ENCODE measurements around the gene NR3C1. TPM values are rescaled to one million over a fixed set of nuclear protein-coding genes. Genes with fewer than 3 reads are reported as not detected.

NR3C1 gene
- total RNA-seq, 1 experiment from 2014 or later, result 31.4 TPM

GRCh38 chr5:143347698-143348344, 55.7 kb downstream of the NR3C1 start:
- Histone ChIP-seq H2AFZ (ENCODE audit: low read length) (no peak overlapping the region), H3K4ac (ENCODE audit: low read depth, low read length) (no peak overlapping the region), H2AK5ac (ENCODE audit: insufficient read length, low read length) (no peak overlapping the region), H2BK15ac (ENCODE audit: low read depth, low read length) (no peak overlapping the region), H3K18ac (ENCODE audit: insufficient read length, low read depth, low read length) (no peak overlapping the region), H4K91ac (ENCODE audit: insufficient read length, low read depth, low read length) (no peak overlapping the region), H3K79me2 (ENCODE audit: insufficient read depth, low read length) (no peaks in the 10 kb centered on the region), H3T11ph (ENCODE audit: low read length) (no peak overlapping the region), H2BK20ac (ENCODE audit: low read depth, low read length, poor library complexity, severe bottlenecking) (no peak overlapping the region), H4K20me1 (ENCODE audit: control insufficient read depth, insufficient read depth, insufficient read length) (no peaks in the 10 kb centered on the region), H3K23me2 (ENCODE audit: insufficient read length, low read depth, low read length, poor library complexity, severe bottlenecking) (no peaks in the 10 kb centered on the region), H3K27ac (ENCODE audit: insufficient read length, low read depth, low read length) (no peak overlapping the region), H3K23ac (ENCODE audit: insufficient read length, low read depth, low read length) (no peak overlapping the region), H3K27me3 (ENCODE audit: insufficient read depth, low read length) (no peaks in the 10 kb centered on the region), H3K4me2 (ENCODE audit: insufficient read depth, insufficient read length, low read length) (no peak overlapping the region), H3K9me3 (ENCODE audit: control insufficient read depth, low read depth, low read length) (no peaks in the 10 kb centered on the region), H4K5ac (ENCODE audit: insufficient read length, low read depth, low read length) (no peak overlapping the region), H2BK120ac (ENCODE audit: low read depth, low read length, poor library complexity, severe bottlenecking) (no peak overlapping the region), H4K8ac (replicated peaks; ENCODE audit: insufficient read length, low read depth, low read length) (no peak overlapping the region), H3K9ac (ENCODE audit: extremely low read depth, insufficient read length, low read length) (no peak overlapping the region), H3K56ac (ENCODE audit: insufficient read length, low read depth, low read length) (no peak overlapping the region), H2BK5ac (ENCODE audit: insufficient read length, low read length) (no peak overlapping the region), H3K14ac (ENCODE audit: insufficient read depth, low read length) (no peak overlapping the region), H2BK12ac (ENCODE audit: insufficient read length, low read depth, low read length) (no peak overlapping the region), H3K4me1 (ENCODE audit: insufficient read depth, low read length) (no peaks in the 10 kb centered on the region), H3K79me1 (ENCODE audit: insufficient read depth, low read depth, low read length, poor library complexity, severe bottlenecking) (no peaks in the 10 kb centered on the region)
- no CpG with 5 or more reads among the region's 3 CpGs for WGBS (ENCODE audit: extremely low coverage, insufficient read length, low lambda C conversion rate)
- no peaks in the 10 kb centered on the region for H3K9me3 Mint-ChIP-seq
- TF ChIP-seq CTCF (conservative IDR thresholded peaks at IDR 0.05), result no peak
- H3K36me3 Mint-ChIP-seq (ENCODE audit: insufficient read depth in 1 of 3, low read depth in 3 of 3), result peaks cover 0 to 4% (median 1%) of the 10 kb centered on the region in 3 experiments; a peak in 3 of 7 replicates
- H3K27me3 Mint-ChIP-seq (ENCODE audit: low read depth), result no peaks in the 10 kb centered on the region
- peak overlapping the region in 1 of 3 experiments; percentile 76; a peak in 3 of 7 replicates for H3K27ac Mint-ChIP-seq
- no peak for DNase-seq
- no peak overlapping the region for H3K4me3 Mint-ChIP-seq
- H3K4me1 Mint-ChIP-seq, result peaks cover 6 to 7% of the 10 kb centered on the region in 2 experiments

Data from H9 (cell line).